Measurements from ENCODE around the gene TTC38.

Gene TTC38

DNA sequence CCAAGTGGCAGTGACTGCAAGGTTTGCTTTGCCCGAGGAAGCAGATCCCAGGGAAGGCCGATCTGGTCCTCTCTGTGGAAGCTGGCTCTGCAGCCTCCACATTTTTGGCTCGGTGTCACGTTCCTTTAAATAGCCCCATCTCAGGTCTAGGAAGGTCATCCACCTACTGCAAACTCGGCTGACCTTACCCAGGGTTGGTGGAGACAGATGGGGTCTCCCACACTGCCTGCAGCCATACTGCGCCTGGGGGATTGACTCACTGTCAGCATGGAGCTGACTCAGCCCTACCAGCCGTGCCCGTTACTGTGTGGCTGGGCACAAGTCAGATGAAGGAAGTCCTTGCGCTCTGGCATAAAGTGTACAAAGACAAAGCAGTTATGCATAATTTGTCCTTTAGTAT is 34.6 kb upstream of the TTC38 start:
- H3K4me3 ChIP-seq (ENCODE audit: low read length, poor library complexity, severe bottlenecking) = peak overlapping the region; percentile 5
- no peaks in the 10 kb centered on the region for H3F3A ChIP-seq (ENCODE audit: low read depth)
- H4K20me1 ChIP-seq (ENCODE audit: insufficient read depth, low read length, poor library complexity, severe bottlenecking) = no peaks in the 10 kb centered on the region
- peaks cover 55% of the 10 kb centered on the region for H3K4me1 ChIP-seq (ENCODE audit: insufficient read depth, low read length, poor library complexity, severe bottlenecking)
- H3K9ac ChIP-seq (ENCODE audit: low read depth, low read length, poor library complexity, severe bottlenecking) = peak overlapping the region; percentile 51
- no peak for TF ChIP-seq CTCF (conservative IDR thresholded peaks at IDR 0.05; ENCODE audit: low read length)
- no peak for TF ChIP-seq EZH2phosphoT487 (IDR thresholded peaks at IDR 0.05; ENCODE audit: borderline replicate concordance)
- H2AFZ ChIP-seq (ENCODE audit: low read length) = no peak overlapping the region
- H3K79me2 ChIP-seq (ENCODE audit: insufficient read depth, low read length) = peaks cover 12% of the 10 kb centered on the region; the same call in 1 of the 2 replicates
- H3K4me2 ChIP-seq (ENCODE audit: low read depth, low read length, poor library complexity, severe bottlenecking) = peak overlapping the region; percentile 59
- no peaks in the 10 kb centered on the region for H3K9me3 ChIP-seq (ENCODE audit: insufficient read depth, low read depth, low read length)
- H3K9me2 ChIP-seq (replicated peaks; ENCODE audit: low read depth, low read length) = no peaks in the 10 kb centered on the region
- peaks cover 23% of the 10 kb centered on the region; the same call in 1 of the 2 replicates for H3K36me3 ChIP-seq (ENCODE audit: insufficient read depth, low read length)
- H3K27me3 ChIP-seq (ENCODE audit: insufficient read depth, low read length, poor library complexity, severe bottlenecking) = no peaks in the 10 kb centered on the region

DNA sequence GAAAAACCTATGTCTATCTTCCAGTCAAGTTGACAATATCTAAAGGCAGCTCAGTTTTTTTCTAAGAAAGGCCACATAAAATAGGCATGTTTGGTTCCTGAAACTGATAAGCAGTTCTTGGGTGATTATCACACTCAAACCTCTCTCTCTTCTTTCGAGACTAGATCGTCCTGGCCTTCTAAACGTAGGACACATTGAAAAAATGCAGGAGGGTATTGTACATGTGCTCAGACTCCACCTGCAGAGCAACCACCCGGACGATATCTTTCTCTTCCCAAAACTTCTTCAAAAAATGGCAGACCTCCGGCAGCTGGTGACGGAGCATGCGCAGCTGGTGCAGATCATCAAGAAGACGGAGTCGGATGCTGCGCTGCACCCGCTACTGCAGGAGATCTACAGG is 32.8 kb upstream of the TTC38 start:
- peaks cover 1% of the 10 kb centered on the region; the same call in 1 of the 2 replicates for H3F3A ChIP-seq (ENCODE audit: low read depth)
- no peaks in the 10 kb centered on the region for H4K20me1 ChIP-seq (ENCODE audit: insufficient read depth, low read length, poor library complexity, severe bottlenecking)
- TF ChIP-seq EZH2phosphoT487 (IDR thresholded peaks at IDR 0.05; ENCODE audit: borderline replicate concordance) (no peak), CTCF (conservative IDR thresholded peaks at IDR 0.05; ENCODE audit: low read length) (no peak)
- H2AFZ ChIP-seq (ENCODE audit: low read length) = no peak overlapping the region
- peaks cover 15% of the 10 kb centered on the region; the same call in 1 of the 2 replicates for H3K79me2 ChIP-seq (ENCODE audit: insufficient read depth, low read length)
- H3K27me3 ChIP-seq (ENCODE audit: insufficient read depth, low read length, poor library complexity, severe bottlenecking) = no peaks in the 10 kb centered on the region
- H3K9me3 ChIP-seq (ENCODE audit: insufficient read depth, low read depth, low read length) = no peaks in the 10 kb centered on the region
- H3K4me3 ChIP-seq (ENCODE audit: low read length, poor library complexity, severe bottlenecking) = no peak overlapping the region
- H3K36me3 ChIP-seq (ENCODE audit: insufficient read depth, low read length) = peaks cover 23% of the 10 kb centered on the region; the same call in 1 of the 2 replicates
- no peaks in the 10 kb centered on the region for H3K9me2 ChIP-seq (replicated peaks; ENCODE audit: low read depth, low read length)
- H3K4me1 ChIP-seq (ENCODE audit: insufficient read depth, low read length, poor library complexity, severe bottlenecking) = peaks cover 64% of the 10 kb centered on the region
- H3K9ac ChIP-seq (ENCODE audit: low read depth, low read length, poor library complexity, severe bottlenecking) = peak overlapping the region; percentile 51
- H3K4me2 ChIP-seq (ENCODE audit: low read depth, low read length, poor library complexity, severe bottlenecking) = no peak overlapping the region

GRCh38 chr22:46237453-46238124 is 30.2 kb upstream of the TTC38 start:
- Histone ChIP-seq H3K79me2 (ENCODE audit: insufficient read depth, low read length) (peaks cover 17% of the 10 kb centered on the region; the same call in 1 of the 2 replicates), H4K20me1 (ENCODE audit: insufficient read depth, low read length, poor library complexity, severe bottlenecking) (no peaks in the 10 kb centered on the region), H3K9me2 (replicated peaks; ENCODE audit: low read depth, low read length) (no peaks in the 10 kb centered on the region), H3K4me1 (ENCODE audit: insufficient read depth, low read length, poor library complexity, severe bottlenecking) (peaks cover 81% of the 10 kb centered on the region), H3K27me3 (ENCODE audit: insufficient read depth, low read length, poor library complexity, severe bottlenecking) (no peaks in the 10 kb centered on the region), H2AFZ (ENCODE audit: low read length) (no peak overlapping the region), H3K4me2 (ENCODE audit: low read depth, low read length, poor library complexity, severe bottlenecking) (no peak overlapping the region), H3F3A (ENCODE audit: low read depth) (peaks cover 16% of the 10 kb centered on the region), H3K4me3 (ENCODE audit: low read length, poor library complexity, severe bottlenecking) (no peak overlapping the region), H3K36me3 (ENCODE audit: insufficient read depth, low read length) (peaks cover 17% of the 10 kb centered on the region; the same call in 1 of the 2 replicates), H3K9me3 (ENCODE audit: insufficient read depth, low read depth, low read length) (no peaks in the 10 kb centered on the region), H3K9ac (ENCODE audit: low read depth, low read length, poor library complexity, severe bottlenecking) (peak overlapping the region; percentile 59)
- no peak for TF ChIP-seq EZH2phosphoT487 (IDR thresholded peaks at IDR 0.05; ENCODE audit: borderline replicate concordance)
- no peak for TF ChIP-seq CTCF (conservative IDR thresholded peaks at IDR 0.05; ENCODE audit: low read length)
